CD4-positive, alpha-beta T cell treated with Interleukin-2 at 100 ng/mL for 4 hours (primary cell): Measurements from ENCODE around the gene CAMK1.

Source experiments
- DNase-seq: peaks from one replicate; pipeline ENCODE4 v3.0.0-alpha.2; 2020; ENCODE audit warnings: low spot score

CAMK1 gene

GRCh38 chr3:9710174-9710739 is 59.5 kb downstream of the CAMK1 start:
- no peak for DNase-seq
